ENCODE results near the gene PHF11.

DNA sequence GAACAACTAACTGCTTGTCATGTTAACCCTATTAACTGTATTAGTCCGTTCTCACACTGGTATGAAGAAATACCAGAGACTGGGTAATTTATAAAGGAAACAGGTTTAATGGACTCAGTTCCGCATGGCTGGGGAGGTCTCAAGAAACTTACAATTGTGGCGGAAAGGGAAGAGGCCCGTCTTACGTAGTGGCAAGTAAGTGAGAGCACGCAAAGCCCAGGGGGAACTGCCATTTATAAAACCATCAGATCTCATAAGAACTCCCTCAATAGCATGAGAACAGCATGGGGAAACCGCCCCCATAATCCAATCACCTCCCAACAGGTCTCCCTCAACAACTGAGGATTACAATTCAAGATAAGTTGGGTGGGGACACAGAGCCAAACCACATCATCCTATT, 34.7 kb downstream of the PHF11 start:
- TF ChIP-seq, protein P1, sequence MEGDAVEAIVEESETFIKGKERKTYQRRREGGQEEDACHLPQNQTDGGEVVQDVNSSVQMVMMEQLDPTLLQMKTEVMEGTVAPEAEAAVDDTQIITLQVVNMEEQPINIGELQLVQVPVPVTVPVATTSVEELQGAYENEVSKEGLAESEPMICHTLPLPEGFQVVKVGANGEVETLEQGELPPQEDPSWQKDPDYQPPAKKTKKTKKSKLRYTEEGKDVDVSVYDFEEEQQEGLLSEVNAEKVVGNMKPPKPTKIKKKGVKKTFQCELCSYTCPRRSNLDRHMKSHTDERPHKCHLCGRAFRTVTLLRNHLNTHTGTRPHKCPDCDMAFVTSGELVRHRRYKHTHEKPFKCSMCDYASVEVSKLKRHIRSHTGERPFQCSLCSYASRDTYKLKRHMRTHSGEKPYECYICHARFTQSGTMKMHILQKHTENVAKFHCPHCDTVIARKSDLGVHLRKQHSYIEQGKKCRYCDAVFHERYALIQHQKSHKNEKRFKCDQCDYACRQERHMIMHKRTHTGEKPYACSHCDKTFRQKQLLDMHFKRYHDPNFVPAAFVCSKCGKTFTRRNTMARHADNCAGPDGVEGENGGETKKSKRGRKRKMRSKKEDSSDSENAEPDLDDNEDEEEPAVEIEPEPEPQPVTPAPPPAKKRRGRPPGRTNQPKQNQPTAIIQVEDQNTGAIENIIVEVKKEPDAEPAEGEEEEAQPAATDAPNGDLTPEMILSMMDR (IDR thresholded peaks at IDR 0.05) = no peak
- TF ChIP-seq POLR2A (IDR thresholded peaks at IDR 0.05) (no peak), POLR2AphosphoS5 (IDR thresholded peaks at IDR 0.05) (no peak)
